ENCODE measurements around the gene ZBTB25.

The ZBTB25 gene

GRCh38 chr14:64434528-64434927, 69.1 kb downstream of the ZBTB25 start:
- DNase-seq, result no peak

DNA sequence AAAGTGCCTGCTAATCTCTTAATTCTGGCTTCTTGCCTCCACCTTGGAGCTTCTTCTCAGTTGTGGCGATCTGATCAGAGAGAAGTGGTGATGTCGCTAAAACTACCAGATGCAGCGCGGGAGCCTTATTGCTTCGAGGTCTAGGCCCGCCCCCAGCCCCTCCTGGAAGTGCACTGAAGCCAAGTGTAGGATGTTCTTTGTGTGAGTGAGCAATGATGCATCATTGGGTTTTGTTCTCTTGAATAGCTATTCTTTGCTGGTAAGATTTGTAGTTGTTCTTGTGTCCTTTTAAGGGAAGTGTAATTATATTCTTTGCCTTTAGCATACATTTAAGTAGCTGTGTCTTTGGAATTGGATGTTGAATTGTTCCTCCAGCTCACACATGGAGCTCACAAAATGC, 79.7 kb downstream of the ZBTB25 start:
- DNase-seq, result no peak

GRCh38 chr14:64422756-64423155, 80.9 kb downstream of the ZBTB25 start:
- DNase-seq, result no peak

DNA sequence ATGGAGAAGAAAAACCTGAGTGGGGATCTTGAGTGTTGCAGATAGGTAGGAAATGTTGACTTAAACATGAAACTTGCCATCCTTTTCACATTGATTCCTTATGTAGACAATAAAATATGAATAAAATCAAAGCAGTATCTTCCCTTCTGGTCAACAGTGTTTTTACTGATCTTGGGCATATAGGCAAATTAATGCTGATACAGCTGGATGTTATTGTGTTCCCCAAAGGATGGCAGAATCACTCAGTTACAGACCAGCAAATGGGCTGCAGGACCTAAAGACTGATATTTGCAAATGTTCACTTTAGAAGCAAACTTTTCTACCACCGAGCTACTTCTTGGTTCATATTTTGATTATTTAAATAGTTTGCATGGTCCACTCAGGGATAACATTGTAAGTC, 81.6 kb downstream of the ZBTB25 start:
- no peak for DNase-seq

GRCh38 chr14:64421166-64421565, 82.5 kb downstream of the ZBTB25 start:
- no peak for DNase-seq

GRCh38 chr14:64419003-64419402, 84.6 kb downstream of the ZBTB25 start:
- no peak for DNase-seq

DNA sequence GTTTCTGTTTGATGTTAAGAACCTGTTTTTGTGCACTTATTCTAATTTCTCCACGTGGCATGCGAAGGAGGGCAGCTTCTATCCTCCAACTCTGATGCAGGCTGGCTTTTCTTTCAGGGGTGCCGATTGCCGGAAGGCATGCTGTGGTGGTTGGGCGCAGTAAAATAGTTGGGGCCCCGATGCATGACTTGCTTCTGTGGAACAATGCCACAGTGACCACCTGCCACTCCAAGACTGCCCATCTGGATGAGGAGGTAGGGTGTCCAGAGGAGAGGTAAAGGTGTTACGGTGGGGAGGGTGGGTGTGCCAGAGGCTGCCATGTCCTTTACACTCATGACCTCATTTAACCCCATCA, 85.9 kb downstream of the ZBTB25 start:
- DNase-seq, result no peak

DNA sequence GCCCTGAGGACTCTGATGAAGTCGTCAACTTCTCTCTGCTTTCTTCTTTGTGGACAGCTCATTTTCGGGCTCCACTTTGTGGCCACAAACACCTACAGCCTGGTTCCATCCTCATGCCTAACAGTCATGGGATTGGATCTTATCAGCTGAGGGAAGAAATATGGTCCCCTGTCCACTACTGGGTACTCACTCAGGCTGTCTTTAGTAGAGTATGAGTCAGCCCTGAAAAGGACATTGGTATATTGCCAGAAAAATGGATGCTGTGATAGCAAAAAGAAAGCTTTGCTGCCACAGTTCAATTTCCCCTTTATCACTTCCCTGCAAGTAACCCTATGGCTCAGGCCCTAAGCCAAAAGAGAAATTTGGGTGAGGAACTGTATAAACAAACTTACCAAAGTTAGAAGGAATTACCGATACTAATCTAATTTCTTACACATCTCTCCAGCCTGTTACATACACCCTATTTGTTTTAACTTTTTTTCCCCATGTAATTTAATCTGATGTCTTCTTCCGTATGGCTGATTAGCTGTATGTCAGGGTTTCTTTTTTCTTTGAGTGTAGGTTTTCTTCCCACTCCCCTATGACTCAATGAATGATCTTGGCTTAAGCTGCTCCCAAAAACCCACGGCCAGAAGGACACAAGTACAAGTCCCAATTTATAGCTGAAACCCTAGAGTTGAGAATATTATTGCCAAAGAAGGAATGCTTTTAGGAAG, 86.4 kb downstream of the ZBTB25 start:
- no peak for DNase-seq

- no peak for DNase-seq
These were observed 87.2 kb downstream of the ZBTB25 start for GRCh38 chr14:64416348-64416932.

- DNase-seq, result no peak
These were observed 91.4 kb downstream of the ZBTB25 start for GRCh38 chr14:64412237-64412636.

- DNase-seq, result no peak
These were observed 92.6 kb downstream of the ZBTB25 start for GRCh38 chr14:64411001-64411400.

DNA sequence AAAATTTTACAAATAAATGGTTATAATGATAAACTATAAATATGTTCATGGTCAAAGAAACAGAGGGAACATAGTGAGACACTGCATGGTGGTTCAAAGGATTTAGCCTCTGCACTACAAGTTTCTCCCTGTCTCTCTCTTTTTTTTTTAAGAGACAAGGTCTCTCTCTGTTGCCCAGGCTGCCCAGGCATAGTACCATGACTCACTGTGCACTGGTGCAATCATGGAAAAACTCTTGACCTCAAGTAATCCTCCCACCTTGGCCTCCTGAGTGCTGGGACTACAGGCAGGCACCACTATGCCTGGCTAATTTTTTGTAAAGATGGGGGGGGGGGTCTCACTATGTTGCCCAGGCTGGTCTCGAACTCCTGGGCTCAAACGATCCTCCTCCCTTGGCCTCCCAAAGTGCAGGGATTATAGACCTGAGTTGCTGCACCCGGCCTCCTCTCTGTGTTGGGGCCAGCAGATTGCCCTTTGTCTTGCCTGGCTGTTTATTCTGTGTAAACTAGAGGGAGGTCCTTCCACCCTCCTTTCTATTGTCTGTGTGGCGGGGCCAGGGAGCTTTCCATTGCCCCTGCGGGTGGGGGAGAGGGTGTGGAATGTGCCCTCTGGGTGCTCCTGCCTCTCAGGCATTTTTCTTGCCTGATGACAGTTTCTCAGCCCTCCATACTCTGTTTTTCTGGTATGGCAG, 93.4 kb downstream of the ZBTB25 start:
- no peak for DNase-seq

DNA sequence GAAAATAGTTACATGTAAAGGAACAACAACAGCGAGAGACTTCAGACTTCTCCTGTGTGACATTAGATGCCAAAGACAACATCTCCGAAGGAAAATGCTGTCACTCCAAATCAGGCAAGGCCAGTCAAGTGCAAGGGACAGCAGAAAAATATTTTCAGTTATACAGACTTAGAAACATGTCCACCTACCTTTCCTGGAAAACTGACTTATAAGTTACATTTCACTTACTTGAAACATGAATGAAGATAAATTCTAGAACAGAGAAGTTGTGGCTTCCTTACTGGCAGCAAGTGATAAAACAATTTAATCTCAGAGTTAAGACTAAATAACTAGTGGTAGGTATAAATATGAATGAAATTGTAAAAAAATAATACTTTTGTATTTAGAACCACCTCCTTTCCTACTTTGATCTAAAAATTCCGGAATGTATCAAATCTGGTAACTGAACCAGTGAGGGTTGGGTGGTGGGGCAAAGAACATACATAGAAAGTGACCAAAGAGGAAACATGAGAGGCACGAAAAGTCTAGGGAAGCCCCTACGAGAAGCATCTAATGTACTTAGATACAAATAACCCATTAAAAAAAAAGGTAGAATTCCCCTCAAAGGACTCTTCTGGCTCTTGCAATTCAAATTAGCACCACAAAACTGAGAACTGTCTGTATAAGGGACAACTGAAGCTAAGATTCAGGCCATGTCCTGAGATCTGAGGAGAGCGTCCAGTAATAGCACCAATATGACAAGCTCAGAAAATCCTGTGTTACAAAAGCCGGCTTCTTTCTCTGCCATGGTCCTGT, 94.3 kb downstream of the ZBTB25 start:
- no peak for DNase-seq

GRCh38 chr14:64407329-64407728, 96.3 kb downstream of the ZBTB25 start:
- DNase-seq, result no peak

- DNase-seq, result no peak
These were observed 98.3 kb downstream of the ZBTB25 start for GRCh38 chr14:64405295-64405694.

DNA sequence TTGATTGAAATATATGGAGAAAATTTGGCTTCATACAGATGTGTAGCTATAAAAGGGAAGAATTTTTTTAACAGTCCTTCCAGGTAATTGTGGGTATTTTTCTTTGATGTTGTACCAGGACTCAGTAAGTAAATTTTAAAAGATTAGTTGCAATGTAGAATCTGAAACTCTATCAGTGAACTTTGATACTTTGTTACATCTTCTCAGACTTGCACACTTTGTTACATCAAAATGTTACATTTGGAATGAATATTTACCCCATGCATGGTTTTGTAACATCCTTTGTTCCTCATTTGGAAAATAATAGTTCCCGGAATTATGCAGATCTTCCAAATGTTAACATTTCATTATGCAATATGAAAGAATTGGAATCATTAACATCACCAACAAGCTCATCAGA, 101.7 kb downstream of the ZBTB25 start:
- DNase-seq, result no peak

GRCh38 chr14:64400829-64401459, 102.7 kb downstream of the ZBTB25 start:
- DNase-seq, result no peak

Measured in NCI-H1930 (cell line).